GM18511 (cell line): ENCODE data around the gene HPSE2.

Experiments used
- ATAC-seq: cut with Tn5 transposase; IDR thresholded peaks from one replicate; pipeline ENCODE4 v1.9.1; 2021; ENCODE audit warnings: mild to moderate bottlenecking, moderate library complexity; ENCODE audit not compliant: unreplicated experiment

The HPSE2 gene

DNA sequence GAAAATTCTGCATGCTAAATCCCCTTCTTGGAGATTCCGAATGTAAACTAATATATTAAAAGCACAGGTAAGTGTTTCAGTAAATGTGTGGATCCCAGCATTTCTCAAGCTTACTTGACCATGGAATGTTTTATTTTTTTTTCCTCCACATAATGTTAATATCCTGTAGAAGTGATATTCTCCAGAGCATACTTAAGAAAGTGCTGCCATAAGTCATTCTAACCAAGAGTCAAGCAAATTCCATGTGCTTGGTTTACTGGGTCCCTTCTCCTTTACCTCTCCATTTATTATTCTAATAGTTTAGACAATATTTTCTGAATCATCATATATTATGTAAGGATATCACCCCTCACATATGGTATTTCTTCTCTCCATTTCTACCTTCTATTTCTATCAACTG is 522.1 kb downstream of the HPSE2 start:
- ATAC-seq: no peak

DNA sequence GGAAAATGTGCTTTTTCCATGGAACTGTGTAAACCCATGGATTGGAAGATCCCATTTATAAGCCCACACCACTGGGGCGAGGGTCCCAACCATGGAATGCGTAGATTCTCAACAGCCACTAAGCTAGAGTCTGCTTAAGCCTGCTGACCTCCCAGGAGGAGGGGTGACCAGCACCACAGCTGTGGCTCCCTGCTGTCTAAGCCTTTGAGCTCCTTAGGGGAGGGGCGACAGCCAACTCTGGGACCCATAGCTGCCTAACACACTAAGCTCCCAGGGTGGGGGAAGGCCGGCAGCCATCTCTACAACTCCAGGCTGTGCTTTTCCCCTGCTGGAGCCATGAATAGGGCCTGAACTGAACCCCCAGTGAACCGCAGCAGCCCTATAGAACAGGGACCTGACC is 539.1 kb downstream of the HPSE2 start:
- no peak for ATAC-seq

DNA sequence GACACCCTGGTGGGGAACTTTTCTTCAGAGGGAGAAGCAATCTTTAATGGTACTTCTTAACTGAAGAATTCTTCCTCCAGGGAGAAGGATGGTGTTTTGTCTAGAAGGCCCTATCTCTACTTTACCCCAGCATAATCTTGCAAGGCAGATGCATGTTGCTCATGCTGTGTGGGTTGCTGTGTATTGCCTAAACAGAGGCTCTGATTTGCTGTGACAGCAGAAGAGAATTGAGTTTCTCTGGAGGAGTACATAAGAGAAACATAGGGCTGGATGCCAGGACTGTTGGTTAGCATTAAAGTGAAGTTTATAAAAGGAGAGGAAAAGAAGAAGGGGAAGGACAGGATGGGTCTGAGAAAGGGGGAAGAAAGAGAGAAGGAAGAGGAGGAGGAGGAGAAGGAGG is 540.8 kb downstream of the HPSE2 start:
- ATAC-seq: no peak

- no peak for ATAC-seq
Observed at GRCh38 chr10:98694014-98694413, 541.6 kb downstream of the HPSE2 start.

GRCh38 chr10:98687685-98688084 is 548.0 kb downstream of the HPSE2 start:
- ATAC-seq: no peak

- ATAC-seq: no peak
Observed at GRCh38 chr10:98684019-98684899, 551.4 kb downstream of the HPSE2 start.

DNA sequence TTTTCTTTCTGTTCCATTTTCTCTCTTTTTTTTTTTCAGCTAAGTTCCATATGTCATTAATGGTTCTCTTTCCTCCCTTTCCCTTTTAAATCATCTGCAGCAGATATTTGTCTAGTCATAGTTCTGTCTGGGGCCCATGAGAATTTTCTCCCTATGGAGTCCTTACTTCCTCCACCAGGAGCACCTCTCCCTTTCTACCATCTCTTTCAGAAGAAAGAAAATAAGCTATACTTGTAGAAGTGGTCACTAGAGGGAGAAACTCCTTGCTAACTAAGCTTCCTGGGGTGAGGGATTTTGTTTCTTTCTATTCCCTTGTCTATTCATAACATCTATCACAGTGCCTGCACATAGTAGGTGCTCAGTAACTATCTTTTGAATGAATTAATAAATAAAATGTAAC is 558.8 kb downstream of the HPSE2 start:
- ATAC-seq: no peak

GRCh38 chr10:98675902-98676301 is 559.8 kb downstream of the HPSE2 start:
- no peak for ATAC-seq

- ATAC-seq: no peak
Observed at GRCh38 chr10:98673171-98673782, 562.4 kb downstream of the HPSE2 start.

GRCh38 chr10:98667081-98667480 is 568.6 kb downstream of the HPSE2 start:
- no peak for ATAC-seq

DNA sequence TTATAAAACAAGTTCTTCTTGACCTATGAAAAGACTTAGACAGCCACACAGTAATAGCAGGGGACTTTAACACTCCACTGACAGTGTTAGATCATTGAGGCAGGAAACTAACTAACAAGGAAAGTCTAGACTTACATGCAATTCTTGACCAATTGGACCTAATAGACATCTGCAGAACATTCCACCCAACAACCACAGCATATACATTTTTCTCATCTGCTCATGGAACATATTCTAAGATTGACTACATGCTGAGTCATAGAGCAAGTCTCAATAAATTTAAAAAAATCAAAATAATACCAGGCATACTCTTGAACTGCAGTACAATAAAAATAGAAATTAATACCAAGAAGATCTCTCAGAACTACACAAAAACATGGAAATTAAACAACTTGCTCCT is 569.4 kb downstream of the HPSE2 start:
- ATAC-seq: no peak

DNA sequence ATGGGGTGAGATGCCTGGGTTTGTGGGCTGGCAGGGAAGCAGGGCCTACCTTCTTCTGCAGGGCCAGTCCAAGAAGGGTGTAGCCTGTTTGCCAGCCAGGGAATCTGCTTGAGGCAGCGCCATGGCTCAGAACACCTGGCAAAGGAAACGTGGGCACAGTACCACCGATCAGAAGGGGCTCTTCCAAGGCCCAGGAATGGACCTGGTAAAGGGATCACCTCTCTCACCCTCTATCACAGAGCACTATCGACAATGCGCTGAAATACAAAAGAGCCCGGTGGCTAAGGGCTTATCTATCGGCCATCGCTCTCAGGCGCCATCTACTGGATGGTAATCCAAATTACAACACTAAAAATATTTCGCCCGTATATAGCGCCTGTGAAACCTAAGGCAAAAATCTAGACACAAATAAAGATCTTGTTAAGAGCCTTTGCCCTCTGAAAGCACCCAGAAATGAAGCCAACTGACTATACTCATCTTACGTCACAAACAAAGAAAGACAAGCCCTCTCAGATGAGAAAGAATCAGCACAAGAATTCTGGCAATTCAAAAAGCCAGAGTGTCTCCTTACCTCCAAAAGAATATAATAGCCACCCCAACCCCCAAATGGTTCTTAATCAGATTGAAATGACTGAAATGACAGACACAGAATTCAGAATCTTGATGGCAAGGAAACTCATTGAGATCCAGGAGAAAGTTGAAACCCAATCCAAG is 571.2 kb downstream of the HPSE2 start:
- peak; percentile 74 for ATAC-seq

GRCh38 chr10:98659951-98660350 is 575.7 kb downstream of the HPSE2 start:
- ATAC-seq: no peak

GRCh38 chr10:98655492-98655891 is 580.2 kb downstream of the HPSE2 start:
- ATAC-seq: no peak

GRCh38 chr10:98649170-98649569 is 586.5 kb downstream of the HPSE2 start:
- ATAC-seq: no peak

GRCh38 chr10:98646998-98647917 is 588.4 kb downstream of the HPSE2 start:
- no peak for ATAC-seq

DNA sequence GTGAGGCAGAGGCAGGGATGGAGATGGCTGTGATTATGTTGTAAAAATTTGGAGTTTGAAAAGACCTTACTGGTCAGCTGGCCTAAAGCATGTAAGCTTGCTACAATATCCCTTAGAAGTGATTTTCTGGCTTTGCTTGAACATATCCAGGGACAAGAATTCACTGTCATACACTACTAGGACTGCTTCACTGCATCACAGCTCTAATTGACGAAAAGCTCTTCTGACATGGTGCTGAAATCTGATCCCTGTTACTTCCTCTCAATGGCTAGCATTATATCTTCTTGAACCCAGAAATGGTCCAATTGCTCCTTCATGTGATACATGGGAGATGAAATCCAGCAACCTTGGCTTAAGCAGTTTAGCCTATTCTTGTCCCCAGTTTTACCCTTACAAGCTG is 591.2 kb downstream of the HPSE2 start:
- ATAC-seq: no peak

DNA sequence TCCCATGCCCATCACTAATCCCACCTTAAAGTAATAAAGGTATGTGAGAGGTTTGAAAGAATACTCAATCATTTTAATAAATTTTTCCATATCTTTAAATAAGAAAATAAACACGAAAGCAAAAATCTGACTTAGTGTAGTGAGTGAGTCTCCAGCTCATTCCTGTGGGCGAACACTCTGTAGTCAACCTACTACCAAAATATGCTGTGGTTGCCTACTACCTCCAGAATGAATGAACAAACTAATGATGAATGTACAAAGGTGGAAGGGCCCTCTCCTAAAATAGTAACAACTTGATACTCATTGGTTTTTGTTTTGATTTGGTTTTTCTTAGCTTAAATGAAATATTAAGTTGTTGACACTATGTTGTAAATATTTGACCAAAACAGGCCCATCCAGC is 593.4 kb downstream of the HPSE2 start:
- ATAC-seq: no peak

GRCh38 chr10:98638920-98639319 is 596.7 kb downstream of the HPSE2 start:
- no peak for ATAC-seq

- no peak for ATAC-seq
Observed at GRCh38 chr10:98636921-98637329, 598.7 kb downstream of the HPSE2 start.
